Measurements from ENCODE around the gene CCNO. TPM values are rescaled to one million over a fixed set of nuclear protein-coding genes. Genes with fewer than 3 reads are reported as not detected.
A peak's percentile ranks its signal among the peaks of the same experiment; 100 is the strongest.

Gene CCNO
- total RNA-seq, 1 experiment from 2014 or later = 12.1 TPM

- TF ChIP-seq RAD21 (IDR thresholded peaks at IDR 0.05; ENCODE audit: low read depth) (no peak), EZH2phosphoT487 (IDR thresholded peaks at IDR 0.05; ENCODE audit: borderline replicate concordance) (no peak), CEBPB (IDR thresholded peaks at IDR 0.05; ENCODE audit: low read depth) (no peak), JUND (IDR thresholded peaks at IDR 0.05) (no peak), POLR2AphosphoS5 (IDR thresholded peaks at IDR 0.05; ENCODE audit: low read depth, low read length) (peak; percentile 73), FOSL1 (IDR thresholded peaks at IDR 0.05; ENCODE audit: low read depth) (no peak)
Measured at GRCh38 chr5:55226027-55226933, 7.1 kb downstream of the CCNO start (continued).

GRCh38 chr5:55225346-55225745 is 8.1 kb downstream of the CCNO start:
- ChIA-PET POLR2A (interaction anchor here (1.6 kb wide), 1 partner anchor 10 kb away, joined by 9 read pairs; no protein-coding TSS in a partner anchor), CTCF (interaction anchor here (1.7 kb wide), 1 partner anchor 467 kb away, joined by 8 read pairs; no protein-coding TSS in a partner anchor), RAD21 (ENCODE audit: low non-redundant PET in 1 of 2, low total read pairs in 2 of 2, uncharacterized antibody in 2 of 2, unreplicated experiment in 2 of 2) (no interaction called here)
- Histone ChIP-seq H3K79me2 (ENCODE audit: insufficient read depth, low read length) (peaks cover 3% of the 10 kb centered on the region; the same call in 1 of the 2 replicates), H3K4me3 (replicated peaks in 1 of 2; ENCODE audit: low read depth in 1 of 2, low read length in 2 of 2) (no peak overlapping the region), H3K9me3 (ENCODE audit: control insufficient read depth in 1 of 2, insufficient read depth in 1 of 2, low read depth in 1 of 2, low read length in 2 of 2) (no peaks in the 10 kb centered on the region), H3K36me3 (ENCODE audit: control insufficient read depth in 1 of 2, insufficient read depth in 2 of 2, low read length in 2 of 2) (peaks cover 3 to 5% of the 10 kb centered on the region in 2 experiments; a peak in 1 of 4 replicates), H2AFZ (ENCODE audit: low read depth, low read length, poor library complexity, severe bottlenecking) (no peak overlapping the region), H3K27me3 (ENCODE audit: insufficient read depth, low read length) (no peaks in the 10 kb centered on the region), H3K27ac (ENCODE audit: low read depth, low read length) (no peak overlapping the region), H4K20me1 (ENCODE audit: insufficient read depth) (no peaks in the 10 kb centered on the region), H3K4me1 (ENCODE audit: control insufficient read depth in 1 of 2, insufficient read depth in 2 of 2, low read length in 2 of 2) (peaks cover 10 to 19% of the 10 kb centered on the region in 2 experiments), H3K4me2 (ENCODE audit: low read length) (peak overlapping the region; percentile 92), H3K9ac (ENCODE audit: low read length) (0 out of 2 replicates have a peak overlapping the region, but pooled peaks have one; percentile 85), H3K9me2 (ENCODE audit: insufficient read depth) (no peaks in the 10 kb centered on the region)
- BruUV-seq (replicated peaks) = no TSS peak
- no peak for TF ChIP-seq YY1 (IDR thresholded peaks at IDR 0.05; ENCODE audit: extremely low read depth, insufficient replicate concordance, low read depth, low read length)
- TF ChIP-seq SP1 (IDR thresholded peaks at IDR 0.05; ENCODE audit: low read depth) = no peak
- TF ChIP-seq CBX3 (IDR thresholded peaks at IDR 0.05; ENCODE audit: low read depth) = no peak
- TF ChIP-seq EGR1 (IDR thresholded peaks at IDR 0.05; ENCODE audit: low read depth) = no peak
- TF ChIP-seq CEBPB (IDR thresholded peaks at IDR 0.05; ENCODE audit: low read depth) = no peak
- no peak for TF ChIP-seq EZH2phosphoT487 (IDR thresholded peaks at IDR 0.05; ENCODE audit: borderline replicate concordance)
- ATAC-seq (no peak), DNase-seq (ENCODE audit: low read depth, low spot score) (no peak)
- intact Hi-C loops (cut with micrococcal nuclease) = loop anchor here (5.0 kb wide), 2 partner anchors 38 to 697 kb away; no protein-coding TSS in a partner anchor
